Measurements from ENCODE around the gene ZNF496. TPM values are rescaled to one million over a fixed set of nuclear protein-coding genes. Genes with fewer than 3 reads are reported as not detected.

The ZNF496 gene
- total RNA-seq, 1 donor from 2014 or later = 47.1 TPM

DNA sequence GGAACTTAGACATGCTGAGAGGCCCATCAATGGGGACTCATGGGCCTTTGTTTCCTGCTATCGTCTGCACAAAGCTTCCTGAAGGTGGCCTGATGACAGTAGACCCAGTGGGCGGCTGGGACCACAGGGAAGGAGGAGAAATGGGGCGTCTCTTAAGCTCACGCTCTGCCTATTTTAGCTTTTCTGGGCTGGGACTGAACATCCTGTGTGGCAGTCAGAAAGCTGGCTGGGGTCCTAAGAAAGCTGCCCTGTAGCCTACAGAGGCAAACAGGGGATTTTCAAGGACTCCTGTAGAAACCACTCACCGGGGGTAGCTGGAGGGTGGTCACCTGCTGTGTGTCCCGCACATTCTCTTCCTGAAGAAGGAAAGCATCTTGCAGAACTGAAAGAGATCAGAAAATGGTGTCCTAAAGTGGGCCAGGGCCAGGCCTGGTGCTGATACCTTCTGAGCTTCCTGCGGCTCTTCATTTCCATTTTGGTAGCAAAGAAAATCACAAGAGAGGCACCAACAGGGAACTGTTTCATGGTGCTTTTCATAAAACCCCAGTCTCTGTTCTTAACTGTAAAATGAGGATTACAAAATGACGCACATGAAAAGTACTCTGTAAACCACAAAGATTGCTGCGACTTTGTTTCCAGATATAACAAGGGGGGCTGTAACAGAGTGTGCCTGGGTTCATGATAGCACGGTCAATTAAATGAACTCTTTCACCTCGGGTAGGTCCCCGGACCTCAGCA lies 8.6 kb downstream of the ZNF496 start:
- H3K27ac Mint-ChIP-seq = no peak overlapping the region

GRCh38 chr1:247322442-247322841 lies 9.2 kb downstream of the ZNF496 start:
- no peaks in the 10 kb centered on the region for H3K9me3 Mint-ChIP-seq

More for the DNA sequence above, 8.6 kb downstream of the ZNF496 start:
- Mint-ChIP-seq H3K4me3 (no peak overlapping the region), H3K4me1 (ENCODE audit: unreplicated experiment) (peaks cover 5% of the 10 kb centered on the region), H3K27me3 (no peaks in the 10 kb centered on the region), H3K36me3 (peaks cover 20% of the 10 kb centered on the region), H3K9me3 (no peaks in the 10 kb centered on the region)
- TF ChIP-seq CTCF (conservative IDR thresholded peaks at IDR 0.05) = no peak
- DNase-seq (ENCODE audit: extremely low spot score, unreplicated experiment) = no peak

GRCh38 chr1:247317702-247318101 lies 14.0 kb downstream of the ZNF496 start:
- peaks cover 20% of the 10 kb centered on the region for H3K36me3 Mint-ChIP-seq
- H3K27me3 Mint-ChIP-seq = no peaks in the 10 kb centered on the region

More at GRCh38 chr1:247322442-247322841, 9.2 kb downstream of the ZNF496 start:
- Mint-ChIP-seq H3K27me3 (no peaks in the 10 kb centered on the region), H3K27ac (no peak overlapping the region), H3K36me3 (peaks cover 18% of the 10 kb centered on the region), H3K4me1 (ENCODE audit: unreplicated experiment) (peaks cover 5% of the 10 kb centered on the region), H3K4me3 (no peak overlapping the region)
- DNase-seq (ENCODE audit: extremely low spot score, unreplicated experiment) = no peak
- no peak for TF ChIP-seq CTCF (conservative IDR thresholded peaks at IDR 0.05)

GRCh38 chr1:247316590-247317197 lies 15.0 kb downstream of the ZNF496 start:
- Mint-ChIP-seq H3K36me3 (peaks cover 20% of the 10 kb centered on the region), H3K27ac (no peak overlapping the region), H3K9me3 (no peaks in the 10 kb centered on the region)

More at GRCh38 chr1:247317702-247318101, 14.0 kb downstream of the ZNF496 start:
- H3K4me1 Mint-ChIP-seq (ENCODE audit: unreplicated experiment) = no peaks in the 10 kb centered on the region
- TF ChIP-seq CTCF (conservative IDR thresholded peaks at IDR 0.05) = no peak
- H3K9me3 Mint-ChIP-seq = no peaks in the 10 kb centered on the region
- DNase-seq (ENCODE audit: extremely low spot score, unreplicated experiment) = no peak
- no peak overlapping the region for H3K4me3 Mint-ChIP-seq
- no peak overlapping the region for H3K27ac Mint-ChIP-seq

GRCh38 chr1:247304031-247304430 lies 27.6 kb downstream of the ZNF496 start:
- Mint-ChIP-seq H3K9me3 (no peaks in the 10 kb centered on the region), H3K27me3 (no peaks in the 10 kb centered on the region), H3K36me3 (peaks cover 40% of the 10 kb centered on the region), H3K4me1 (ENCODE audit: unreplicated experiment) (no peaks in the 10 kb centered on the region), H3K4me3 (no peak overlapping the region), H3K27ac (no peak overlapping the region)
- no peak for TF ChIP-seq CTCF (conservative IDR thresholded peaks at IDR 0.05)
- no peak for DNase-seq (ENCODE audit: extremely low spot score, unreplicated experiment)

More at GRCh38 chr1:247316590-247317197, 15.0 kb downstream of the ZNF496 start:
- no peak overlapping the region for H3K4me3 Mint-ChIP-seq
- no peaks in the 10 kb centered on the region for H3K27me3 Mint-ChIP-seq
- TF ChIP-seq CTCF (conservative IDR thresholded peaks at IDR 0.05) = no peak
- DNase-seq (ENCODE audit: extremely low spot score, unreplicated experiment) = no peak
- H3K4me1 Mint-ChIP-seq (ENCODE audit: unreplicated experiment) = no peaks in the 10 kb centered on the region
